Breast epithelium (tissue), 4 donors: ENCODE results near the gene DDX56. TPM values are rescaled to one million over a fixed set of nuclear protein-coding genes. Genes with fewer than 3 reads are reported as not detected.
"Not testable (repeated sequence)": the region's sequence is repeated elsewhere in the genome, so short reads cannot be mapped to it uniquely, and the experiment has no call there.

ENCODE experiments used
- DNase-seq, 2 donors: peaks; one replicate each; pipeline ENCODE4 v3.0.0-alpha.2; 2019; ENCODE audit warnings: low spot score in 2 of 2
- H3K27ac ChIP-seq, 2 donors: fragments of 200-600 bp; sonication (generic) in 1 of 2; one replicate each; pipeline ENCODE4 v1.5.1; 2016 to 2019; ENCODE audit warnings: mild to moderate bottlenecking in 1 of 2
- H3K27me3 ChIP-seq, 2 donors: fragments of 200-600 bp; sonication (generic) in 1 of 2; one replicate each; pipeline versions ENCODE4 v1.5.1 to v1.6.0; 2017 to 2019; ENCODE audit warnings: control low read depth in 1 of 2, mild to moderate bottlenecking in 1 of 2
- H3K36me3 ChIP-seq: fragments of 200-600 bp; one replicate; pipeline ENCODE4 v1.5.1; 2019
- H3K4me1 ChIP-seq, 2 donors: fragments of 200-600 bp; sonication (generic); one replicate each; pipeline ENCODE4 v1.5.1; 2016 to 2019; ENCODE audit warnings: control low read depth in 1 of 2
- H3K4me3 ChIP-seq, 3 donors: fragments of 200-600 bp; sonication (generic); 1 replicate in 2 of 3; 2 replicates in 1 of 3; pipeline ENCODE4 v1.5.1; 2016 to 2019; ENCODE audit warnings: mild to moderate bottlenecking in 3 of 3, moderate library complexity in 2 of 3
- H3K9me3 ChIP-seq, 2 donors: fragments of 200-600 bp; sonication (generic) in 1 of 2; one replicate each; pipeline ENCODE4 v1.5.1; 2016 to 2019; ENCODE audit warnings: control low read depth in 1 of 2
- CTCF ChIP-seq, 3 donors: fragments of 450-650 bp; IDR thresholded peaks; one replicate each; pipeline ENCODE4 v1.5.1; 2016 to 2017; ENCODE audit warnings: antibody characterized with exemption in 3 of 3, mild to moderate bottlenecking in 3 of 3, moderate library complexity in 3 of 3
- POLR2A ChIP-seq: fragments of 450-650 bp; IDR thresholded peaks from one replicate; pipeline ENCODE4 v1.6.1; 2016; ENCODE audit warnings: antibody characterized with exemption, mild to moderate bottlenecking, moderate library complexity
- POLR2AphosphoS5 ChIP-seq, 3 donors: sonication (generic); formaldehyde crosslinking; IDR thresholded peaks; one replicate each; pipeline ENCODE4 v1.6.1; 2017; ENCODE audit warnings: antibody characterized with exemption in 3 of 3
- intact Hi-C: fragments of 100-400 bp; cut with DNase I; formaldehyde crosslinking; loops from one replicate; pipeline ENCODE4 v1.15.1; 2023; ENCODE audit warnings: low total_unique reads
- total RNA-seq, 3 donors: library from RNA; depleted of rRNA; stranded (reverse); fragments of >200 nt; gene quantifications; one replicate each; pipeline ENCODE4 v1.1.0, GENCODE V29; 2016

DDX56 gene
- total RNA-seq, 3 donors from 2014 or later, result 48.6 to 61.9 (median 61.8) TPM

- Histone ChIP-seq H3K9me3 (no peaks in the 10 kb centered on the region), H3K27ac (no peak overlapping the region), H3K27me3 (no peaks in the 10 kb centered on the region), H3K4me3 (no peak overlapping the region), H3K36me3 (no peaks in the 10 kb centered on the region), H3K4me1 (no peaks in the 10 kb centered on the region)
- intact Hi-C loops, result loop anchor here (10.0 kb wide), 1 partner anchor 1082 kb away; no protein-coding TSS in a partner anchor
- TF ChIP-seq CTCF (IDR thresholded peaks at IDR 0.05) (no peak), POLR2AphosphoS5 (IDR thresholded peaks at IDR 0.05) (no peak), POLR2A (no peak)
- DNase-seq, result no peak
Measured at GRCh38 chr7:44563171-44563679, 10.5 kb downstream of the DDX56 start.

- not testable (repeated sequence) for H3K27me3 ChIP-seq, DNase-seq, H3K36me3 ChIP-seq, H3K4me1 ChIP-seq, H3K4me3 ChIP-seq, H3K27ac ChIP-seq, H3K9me3 ChIP-seq
- intact Hi-C loops, result loop anchor here (10.0 kb wide), 1 partner anchor 1082 kb away; no protein-coding TSS in a partner anchor
Measured at GRCh38 chr7:44562622-44562962, 11.1 kb downstream of the DDX56 start.

- H3K4me3 ChIP-seq, result no peak overlapping the region
- no peaks in the 10 kb centered on the region for H3K4me1 ChIP-seq
- intact Hi-C loops, result loop anchor here (10.0 kb wide), 1 partner anchor 1083 kb away; no protein-coding TSS in a partner anchor
- TF ChIP-seq CTCF (IDR thresholded peaks at IDR 0.05) (no peak), POLR2AphosphoS5 (IDR thresholded peaks at IDR 0.05) (no peak), POLR2A (no peak)
- no peaks in the 10 kb centered on the region for H3K9me3 ChIP-seq
- H3K27me3 ChIP-seq, result no peaks in the 10 kb centered on the region
- no peaks in the 10 kb centered on the region for H3K36me3 ChIP-seq
- no peak overlapping the region for H3K27ac ChIP-seq
- no peak for DNase-seq
Measured at GRCh38 chr7:44561962-44562621, 11.6 kb downstream of the DDX56 start.

DNA sequence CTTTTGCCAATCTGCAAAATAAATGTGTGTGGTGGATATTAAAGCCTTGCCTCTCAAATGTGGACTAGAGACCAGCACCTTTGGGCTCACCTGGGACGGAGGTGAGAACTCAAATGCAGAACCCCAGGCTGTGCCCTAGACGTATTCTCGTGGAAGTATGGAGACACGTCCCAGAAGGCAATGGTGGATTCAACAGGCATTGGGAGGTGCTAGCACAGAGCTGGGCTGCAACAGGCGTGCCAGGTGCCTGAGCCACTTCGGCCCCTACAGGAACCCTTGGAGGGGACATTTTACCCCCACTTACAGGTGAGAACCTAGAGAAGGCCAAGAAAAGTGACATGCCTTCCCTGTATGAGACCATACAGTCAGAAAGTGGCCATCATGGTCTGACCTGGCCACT is 12.2 kb downstream of the DDX56 start:
- no peaks in the 10 kb centered on the region for H3K4me1 ChIP-seq
- H3K27ac ChIP-seq, result no peak overlapping the region
- no peak overlapping the region for H3K4me3 ChIP-seq
- H3K27me3 ChIP-seq, result no peaks in the 10 kb centered on the region
- intact Hi-C loops, result loop anchor here (10.0 kb wide), 1 partner anchor 1083 kb away; no protein-coding TSS in a partner anchor
- no peak for DNase-seq
- TF ChIP-seq POLR2AphosphoS5 (IDR thresholded peaks at IDR 0.05) (no peak), POLR2A (no peak), CTCF (IDR thresholded peaks at IDR 0.05) (no peak)
- no peaks in the 10 kb centered on the region for H3K36me3 ChIP-seq
- no peaks in the 10 kb centered on the region for H3K9me3 ChIP-seq

DNA sequence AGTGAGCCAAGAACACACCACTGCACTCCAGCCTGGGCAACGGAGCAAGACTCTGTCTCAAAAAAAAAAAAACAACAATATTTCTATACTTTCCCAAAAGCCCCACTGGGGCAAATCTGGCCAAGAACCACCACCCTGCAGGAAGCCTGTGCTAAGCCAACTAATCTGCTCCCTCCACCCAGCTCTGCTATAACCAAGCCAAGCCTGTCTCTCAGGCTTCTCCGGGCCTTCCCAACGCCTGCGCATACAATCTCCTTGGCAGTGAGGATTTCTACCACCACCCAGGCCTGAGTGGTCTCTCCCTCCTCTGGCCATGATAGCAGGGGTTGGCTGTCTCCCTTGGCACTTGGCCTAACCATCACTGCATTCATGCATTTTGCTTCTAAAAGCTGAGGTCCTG is 14.2 kb downstream of the DDX56 start:
- TF ChIP-seq POLR2AphosphoS5 (IDR thresholded peaks at IDR 0.05) (no peak), CTCF (IDR thresholded peaks at IDR 0.05) (no peak), POLR2A (no peak)
- no peak for DNase-seq
- H3K9me3 ChIP-seq, result no peaks in the 10 kb centered on the region
- no peak overlapping the region for H3K27ac ChIP-seq
- no peaks in the 10 kb centered on the region for H3K27me3 ChIP-seq
- H3K4me3 ChIP-seq, result no peak overlapping the region
- H3K36me3 ChIP-seq, result no peaks in the 10 kb centered on the region
- intact Hi-C loops, result no loop called here
- H3K4me1 ChIP-seq, result no peaks in the 10 kb centered on the region
